CD4-positive, alpha-beta T cell treated with Interleukin-2 at 100 ng/mL for 4 hours (primary cell): Measurements from ENCODE around the gene MGARP.
"Not testable (repeated sequence)": the region's sequence is repeated elsewhere in the genome, so short reads cannot be mapped to it uniquely, and the experiment has no call there.

ENCODE experiments used
- DNase-seq: peaks from one replicate; pipeline ENCODE4 v3.0.0-alpha.2; 2020; ENCODE audit warnings: low spot score

The MGARP gene

GRCh38 chr4:139295206-139295941, 15.3 kb upstream of the MGARP start:
- peak; percentile 98 for DNase-seq

GRCh38 chr4:139286186-139286698, 6.2 kb upstream of the MGARP start:
- no peak for DNase-seq

- DNase-seq = no peak
These were observed 2.7 kb upstream of the MGARP start for GRCh38 chr4:139282721-139283075.

- DNase-seq = no peak
These were observed 2.2 kb upstream of the MGARP start for GRCh38 chr4:139282065-139282720.

- no peak for DNase-seq
These were observed 889 bp downstream of the MGARP start for GRCh38 chr4:139278912-139279759.

GRCh38 chr4:139278485-139278884, 1.5 kb downstream of the MGARP start:
- DNase-seq = no peak

GRCh38 chr4:139275281-139275735, 4.7 kb downstream of the MGARP start:
- DNase-seq = no peak

GRCh38 chr4:139274790-139275189, 5.2 kb downstream of the MGARP start:
- no peak for DNase-seq

GRCh38 chr4:139273835-139274234, 6.2 kb downstream of the MGARP start:
- DNase-seq = no peak

- DNase-seq = no peak
These were observed 12.7 kb downstream of the MGARP start for GRCh38 chr4:139267301-139267700.

- DNase-seq = peak; percentile 75
These were observed 13.3 kb downstream of the MGARP start for GRCh38 chr4:139266583-139267257.

GRCh38 chr4:139266208-139266582, 13.8 kb downstream of the MGARP start:
- DNase-seq = no peak

- DNase-seq = no peak
These were observed 14.4 kb downstream of the MGARP start for GRCh38 chr4:139265654-139266053.

- no peak for DNase-seq
These were observed 23.7 kb downstream of the MGARP start for GRCh38 chr4:139256349-139256748.

GRCh38 chr4:139255581-139255980, 24.4 kb downstream of the MGARP start:
- not testable (repeated sequence) for DNase-seq

GRCh38 chr4:139253713-139254112, 26.3 kb downstream of the MGARP start:
- no peak for DNase-seq

GRCh38 chr4:139253046-139253445, 27.0 kb downstream of the MGARP start:
- no peak for DNase-seq

- DNase-seq = no peak
These were observed 32.3 kb downstream of the MGARP start for GRCh38 chr4:139247700-139248238.

GRCh38 chr4:139247241-139247640, 32.8 kb downstream of the MGARP start:
- DNase-seq = no peak

GRCh38 chr4:139246166-139246565, 33.9 kb downstream of the MGARP start:
- DNase-seq = no peak

GRCh38 chr4:139245590-139245989, 34.4 kb downstream of the MGARP start:
- DNase-seq = no peak
